Naive B cell (primary cell): Measurements from ENCODE around the gene RSBN1L. TPM values are rescaled to one million over a fixed set of nuclear protein-coding genes. Genes with fewer than 3 reads are reported as not detected.

Source experiments
- ATAC-seq, 2 donors: fragments of 150-1000 bp; cut with Tn5 transposase; 2 replicates each; pipeline ENCODE4 v1.10.0; 2021; ENCODE audit warnings: low read depth in 2 of 2, mild to moderate bottlenecking in 2 of 2, moderate library complexity in 2 of 2
- DNase-seq: peaks from one replicate; pipeline ENCODE4 v3.0.0; 2022
- H3K27ac Mint-ChIP-seq, 6 donors: one replicate each; pipeline ENCODE4 v1.8.0; 2020 to 2022; ENCODE audit warnings: mild to moderate bottlenecking in 6 of 6, mixed read lengths in 6 of 6, moderate library complexity in 5 of 6, inconsistent platforms in 2 of 6
- H3K27me3 Mint-ChIP-seq, 3 donors: one replicate each; pipeline ENCODE4 v1.8.0; 2021 to 2022; ENCODE audit warnings: mixed read lengths in 3 of 3, mild to moderate bottlenecking in 1 of 3
- H3K36me3 Mint-ChIP-seq, 2 donors: one replicate each; pipeline ENCODE4 v1.8.0; 2020 to 2022; ENCODE audit warnings: mixed read lengths in 2 of 2, inconsistent platforms in 1 of 2, mild to moderate bottlenecking in 1 of 2
- H3K4me1 Mint-ChIP-seq, 3 donors: one replicate each; pipeline ENCODE4 v1.8.0; 2020 to 2022; ENCODE audit warnings: mixed read lengths in 3 of 3, inconsistent platforms in 1 of 3, mild to moderate bottlenecking in 1 of 3, moderate library complexity in 1 of 3
- H3K4me3 Mint-ChIP-seq, 8 donors: one replicate each; pipeline ENCODE4 v1.8.0; 2020 to 2022; ENCODE audit warnings: mild to moderate bottlenecking in 8 of 8, mixed read lengths in 8 of 8, moderate library complexity in 8 of 8, inconsistent platforms in 2 of 8
- H3K9me3 Mint-ChIP-seq, 7 donors: one replicate each; pipeline ENCODE4 v1.8.0; 2020 to 2022; ENCODE audit warnings: mixed read lengths in 7 of 7, mild to moderate bottlenecking in 5 of 7, inconsistent platforms in 2 of 7, moderate library complexity in 1 of 7
- polyA plus RNA-seq, 6 donors: library from polyadenylated mRNA; unstranded; fragments of 300-500 nt; fragmentation: Illumina TruSeq; gene quantifications; one replicate each; pipeline ENCODE4 v1.2.3, GENCODE V29; 2021; ENCODE audit warnings: low read depth in 6 of 6

RSBN1L gene
- polyA plus RNA-seq, 6 donors from 2014 or later: 4.8 to 10.1 (median 9.2) TPM

GRCh38 chr7:77727936-77728701, 31.9 kb downstream of the RSBN1L start:
- ATAC-seq: peak; percentile 63 to 68
- Mint-ChIP-seq H3K4me1 (peaks cover 34 to 59% (median 52%) of the 10 kb centered on the region in 3 donors), H3K36me3 (no peaks in the 10 kb centered on the region), H3K4me3 (peak overlapping the region in 4 of 8 donors; percentile 1 to 59 (median 20)), H3K27me3 (no peaks in the 10 kb centered on the region), H3K27ac (peak overlapping the region; percentile 60 to 79 (median 76)), H3K9me3 (no peaks in the 10 kb centered on the region)
- no peak for DNase-seq

- no peaks in the 10 kb centered on the region for H3K36me3 Mint-ChIP-seq
- DNase-seq (no peak), ATAC-seq (no peak)
- H3K4me1 Mint-ChIP-seq: peaks cover 36 to 63% (median 54%) of the 10 kb centered on the region in 3 donors
- H3K4me3 Mint-ChIP-seq: peak overlapping the region in 2 of 8 donors; percentile 18 to 59
- H3K9me3 Mint-ChIP-seq: no peaks in the 10 kb centered on the region
- H3K27me3 Mint-ChIP-seq: no peaks in the 10 kb centered on the region
- H3K27ac Mint-ChIP-seq: peak overlapping the region in 3 of 6 donors; percentile 6 to 76 (median 46)
Observed at GRCh38 chr7:77729574-77730348, 33.5 kb downstream of the RSBN1L start.

GRCh38 chr7:77731716-77732115, 35.5 kb downstream of the RSBN1L start:
- ATAC-seq: no peak
- H3K27ac Mint-ChIP-seq: peak overlapping the region in 2 of 6 donors; percentile 64 to 84
- no peaks in the 10 kb centered on the region for H3K27me3 Mint-ChIP-seq
- peaks cover 32 to 58% (median 54%) of the 10 kb centered on the region in 3 donors for H3K4me1 Mint-ChIP-seq
- no peak overlapping the region for H3K4me3 Mint-ChIP-seq
- no peaks in the 10 kb centered on the region for H3K36me3 Mint-ChIP-seq
- H3K9me3 Mint-ChIP-seq: no peaks in the 10 kb centered on the region
- no peak for DNase-seq

- DNase-seq (no peak), ATAC-seq (no peak)
- H3K4me3 Mint-ChIP-seq: no peak overlapping the region
- peaks cover 22 to 28% (median 26%) of the 10 kb centered on the region in 3 donors for H3K4me1 Mint-ChIP-seq
- no peaks in the 10 kb centered on the region for H3K27me3 Mint-ChIP-seq
- H3K36me3 Mint-ChIP-seq: peaks cover 5 to 8% of the 10 kb centered on the region in 2 donors
- peak overlapping the region in 3 of 6 donors; percentile 21 to 89 (median 64) for H3K27ac Mint-ChIP-seq
- no peaks in the 10 kb centered on the region for H3K9me3 Mint-ChIP-seq
Observed at GRCh38 chr7:77734659-77735421, 38.6 kb downstream of the RSBN1L start.

- Mint-ChIP-seq H3K4me1 (peaks cover 16 to 22% (median 20%) of the 10 kb centered on the region in 3 donors), H3K27ac (peak overlapping the region in 3 of 6 donors; percentile 44 to 86 (median 64)), H3K4me3 (no peak overlapping the region), H3K36me3 (peaks cover 5 to 8% of the 10 kb centered on the region in 2 donors), H3K27me3 (no peaks in the 10 kb centered on the region), H3K9me3 (no peaks in the 10 kb centered on the region)
- no peak for DNase-seq
- no peak for ATAC-seq
Observed at GRCh38 chr7:77735457-77735856, 39.2 kb downstream of the RSBN1L start.

GRCh38 chr7:77736991-77737390, 40.7 kb downstream of the RSBN1L start:
- ATAC-seq (no peak), DNase-seq (no peak)
- Mint-ChIP-seq H3K4me1 (peaks cover 8 to 12% (median 10%) of the 10 kb centered on the region in 3 donors), H3K9me3 (no peaks in the 10 kb centered on the region), H3K27ac (peak overlapping the region in 2 of 6 donors; percentile 36 to 65), H3K4me3 (no peak overlapping the region), H3K36me3 (peaks cover 5 to 8% of the 10 kb centered on the region in 2 donors), H3K27me3 (no peaks in the 10 kb centered on the region)

- Mint-ChIP-seq H3K27me3 (no peaks in the 10 kb centered on the region), H3K4me1 (peaks cover 2 to 8% (median 7%) of the 10 kb centered on the region in 3 donors), H3K36me3 (peaks cover 5 to 8% of the 10 kb centered on the region in 2 donors), H3K4me3 (peak overlapping the region in 1 of 8 donors; percentile 41), H3K27ac (peak overlapping the region in 2 of 6 donors; percentile 7 to 69), H3K9me3 (no peaks in the 10 kb centered on the region)
- no peak for ATAC-seq
- no peak for DNase-seq
Observed at GRCh38 chr7:77738382-77738781, 42.1 kb downstream of the RSBN1L start.

- H3K36me3 Mint-ChIP-seq: peaks cover 5 to 8% of the 10 kb centered on the region in 2 donors
Observed at GRCh38 chr7:77738871-77739270, 42.6 kb downstream of the RSBN1L start.

GRCh38 chr7:77740257-77740656, 44.0 kb downstream of the RSBN1L start:
- DNase-seq (no peak), ATAC-seq (no peak)
- H3K27ac Mint-ChIP-seq: peak overlapping the region in 1 of 6 donors; percentile 68
- H3K9me3 Mint-ChIP-seq: no peaks in the 10 kb centered on the region
- no peaks in the 10 kb centered on the region for H3K27me3 Mint-ChIP-seq
- H3K36me3 Mint-ChIP-seq: peaks cover 5 to 8% of the 10 kb centered on the region in 2 donors
- peaks cover 3 to 12% (median 9%) of the 10 kb centered on the region in 3 donors for H3K4me1 Mint-ChIP-seq
- H3K4me3 Mint-ChIP-seq: no peak overlapping the region

More at GRCh38 chr7:77738871-77739270, 42.6 kb downstream of the RSBN1L start:
- ATAC-seq: no peak
- Mint-ChIP-seq H3K4me3 (no peak overlapping the region), H3K9me3 (no peaks in the 10 kb centered on the region), H3K27ac (peak overlapping the region in 3 of 6 donors; percentile 20 to 79 (median 74)), H3K4me1 (peaks cover 2 to 12% (median 9%) of the 10 kb centered on the region in 3 donors), H3K27me3 (no peaks in the 10 kb centered on the region)
- DNase-seq: no peak

- Mint-ChIP-seq H3K27me3 (no peaks in the 10 kb centered on the region), H3K27ac (peak overlapping the region in 4 of 6 donors; percentile 2 to 49 (median 26)), H3K4me3 (no peak overlapping the region), H3K9me3 (no peaks in the 10 kb centered on the region), H3K4me1 (peaks cover 20 to 27% (median 21%) of the 10 kb centered on the region in 3 donors), H3K36me3 (peaks cover 0 to 7% of the 10 kb centered on the region in 2 donors)
- ATAC-seq: no peak
- no peak for DNase-seq
Observed at GRCh38 chr7:77743518-77743917, 47.3 kb downstream of the RSBN1L start.

- ATAC-seq: no peak
- Mint-ChIP-seq H3K27ac (peak overlapping the region in 2 of 6 donors; percentile 10 to 46), H3K4me3 (no peak overlapping the region), H3K27me3 (no peaks in the 10 kb centered on the region), H3K9me3 (no peaks in the 10 kb centered on the region), H3K4me1 (peaks cover 22 to 35% (median 32%) of the 10 kb centered on the region in 3 donors), H3K36me3 (peaks cover 0 to 8% of the 10 kb centered on the region in 2 donors)
- no peak for DNase-seq
Observed at GRCh38 chr7:77745746-77746145, 49.5 kb downstream of the RSBN1L start.

GRCh38 chr7:77746164-77746823, 50.0 kb downstream of the RSBN1L start:
- H3K4me3 Mint-ChIP-seq: no peak overlapping the region
- peak overlapping the region in 4 of 6 donors; percentile 2 to 66 (median 28) for H3K27ac Mint-ChIP-seq
- H3K36me3 Mint-ChIP-seq: peaks cover 0 to 8% of the 10 kb centered on the region in 2 donors
- no peaks in the 10 kb centered on the region for H3K27me3 Mint-ChIP-seq
- H3K4me1 Mint-ChIP-seq: peaks cover 25 to 40% (median 37%) of the 10 kb centered on the region in 3 donors
- no peak for ATAC-seq
- DNase-seq: no peak
- H3K9me3 Mint-ChIP-seq: no peaks in the 10 kb centered on the region
